Small intestine (tissue), 7 donors: Measurements from ENCODE around the gene SEPTIN11. TPM values are rescaled to one million over a fixed set of nuclear protein-coding genes. Genes with fewer than 3 reads are reported as not detected.

Source experiments
- DNase-seq, 2 donors: peaks; one replicate each; pipeline versions ENCODE4 v3.0.0 to v3.0.0-alpha.2; 2013
- FAIRE-seq: peaks from 2 replicates; lab custom pipeline; 2012; peaks lifted over from hg19 to GRCh38; lab: Jason Lieb, UNC
- H3K27ac ChIP-seq, 3 donors: one replicate each; pipeline ENCODE4 v1.5.1; 2013; ENCODE audit warnings: low read length in 2 of 3, mild to moderate bottlenecking in 2 of 3, control low read depth in 1 of 3, inconsistent platforms in 1 of 3, low read depth in 1 of 3, moderate library complexity in 1 of 3
- H3K27me3 ChIP-seq, 3 donors: one replicate each; pipeline ENCODE4 v1.6.1; 2013; ENCODE audit warnings: low read length in 3 of 3, inconsistent platforms in 1 of 3; ENCODE audit not compliant: control insufficient read depth in 3 of 3, insufficient read depth in 3 of 3
- H3K36me3 ChIP-seq, 3 donors: one replicate each; pipeline ENCODE4 v1.6.1; 2013; ENCODE audit warnings: low read length in 3 of 3, inconsistent platforms in 1 of 3, low read depth in 1 of 3, mild to moderate bottlenecking in 1 of 3, moderate library complexity in 1 of 3; ENCODE audit not compliant: control insufficient read depth in 3 of 3, insufficient read depth in 2 of 3
- H3K4me1 ChIP-seq, 3 donors: one replicate each; pipeline ENCODE4 v1.6.1; 2013; ENCODE audit warnings: low read length in 2 of 3, inconsistent platforms in 1 of 3, low read depth in 1 of 3, mild to moderate bottlenecking in 1 of 3, moderate library complexity in 1 of 3; ENCODE audit not compliant: control insufficient read depth in 3 of 3, insufficient read depth in 2 of 3
- H3K4me3 ChIP-seq, 3 donors: one replicate each; pipeline ENCODE4 v1.5.1; 2013; ENCODE audit warnings: low read length in 3 of 3, control low read depth in 1 of 3, inconsistent platforms in 1 of 3, low read depth in 1 of 3, mild to moderate bottlenecking in 1 of 3, moderate library complexity in 1 of 3
- H3K9me3 ChIP-seq, 2 donors: one replicate each; pipeline ENCODE4 v1.6.1; 2013; ENCODE audit warnings: low read depth in 1 of 2, low read length in 1 of 2; ENCODE audit not compliant: control insufficient read depth in 2 of 2, insufficient read depth in 1 of 2
- WGBS, 3 donors: extraction: QIAGEN DNeasy Blood & Tissue Kit; methylation state at CpG; one replicate each; pipeline ENCODE4 v1.1.7; 2013; 5-methylcytosine and 5-hydroxymethylcytosine counted together
- polyA plus RNA-seq, 4 donors: library from polyadenylated mRNA; stranded (reverse) in 3 of 4; unstranded in 1 of 4; fragments of 200-250 nt in 3 of 4; fragments of 120-200 nt in 1 of 4; gene quantifications; one replicate each; pipeline versions ENCODE4 v1.2.1 to v1.2.3, GENCODE V29; 2013
- donor health status: healthy with polysubstance abuse.
- donor health status: control.
- donor health status: control.
- donor health status: Bipolar disorder and iron deficiency.
- donor health status: healthy.

SEPTIN11 gene
- polyA plus RNA-seq, 4 donors: 19.0 to 56.0 (median 27.1) TPM

- no peak overlapping the region for H3K4me3 ChIP-seq
- DNase-seq: no peak
- no peaks in the 10 kb centered on the region for H3K9me3 ChIP-seq
- no peaks in the 10 kb centered on the region for H3K27me3 ChIP-seq
- H3K27ac ChIP-seq: peak overlapping the region in 2 of 3 donors; percentile 0 to 69
- WGBS, 3 donors: 57 to 68% (median 65%) methylated on average over 5 of the region's 5 CpGs
- H3K36me3 ChIP-seq: peaks cover 0 to 4% (median 0%) of the 10 kb centered on the region in 3 donors
- H3K4me1 ChIP-seq: peaks cover 11 to 25% (median 16%) of the 10 kb centered on the region in 3 donors
- FAIRE-seq: no peak
Measured at GRCh38 chr4:76987153-76987591, 37.6 kb downstream of the SEPTIN11 start.

- DNase-seq: no peak
- FAIRE-seq: no peak
- Histone ChIP-seq H3K36me3 (peaks cover 0 to 4% (median 0%) of the 10 kb centered on the region in 3 donors), H3K4me1 (peaks cover 11 to 25% (median 15%) of the 10 kb centered on the region in 3 donors), H3K9me3 (no peaks in the 10 kb centered on the region), H3K27ac (peak overlapping the region in 1 of 3 donors; percentile 45), H3K4me3 (no peak overlapping the region), H3K27me3 (no peaks in the 10 kb centered on the region)
- 35 to 38% (median 36%) methylated on average over 4 of the region's 4 CpGs for WGBS, 3 donors
Measured at GRCh38 chr4:76987685-76988084, 38.1 kb downstream of the SEPTIN11 start.

GRCh38 chr4:76989391-76990061 is 40.0 kb downstream of the SEPTIN11 start:
- Histone ChIP-seq H3K4me1 (peaks cover 7 to 18% (median 17%) of the 10 kb centered on the region in 3 donors), H3K9me3 (no peaks in the 10 kb centered on the region), H3K4me3 (no peak overlapping the region), H3K27me3 (no peaks in the 10 kb centered on the region), H3K27ac (no peak overlapping the region), H3K36me3 (peaks cover 0 to 4% (median 1%) of the 10 kb centered on the region in 3 donors)
- DNase-seq (peak in 1 of 2 donors; percentile 47), FAIRE-seq (no peak)
- WGBS, 3 donors: 77 to 92% (median 78%) methylated on average over 13 of the region's 13 CpGs

GRCh38 chr4:76990288-76991080 is 40.9 kb downstream of the SEPTIN11 start:
- peaks cover 0 to 4% (median 1%) of the 10 kb centered on the region in 3 donors for H3K36me3 ChIP-seq
- no peaks in the 10 kb centered on the region for H3K27me3 ChIP-seq
- FAIRE-seq (no peak), DNase-seq (no peak)
- peaks cover 3 to 19% (median 9%) of the 10 kb centered on the region in 3 donors for H3K4me1 ChIP-seq
- no peak overlapping the region for H3K27ac ChIP-seq
- H3K9me3 ChIP-seq: no peaks in the 10 kb centered on the region
- WGBS, 3 donors: 91 to 94% (median 93%) methylated on average over 12 of the region's 12 CpGs
- no peak overlapping the region for H3K4me3 ChIP-seq

GRCh38 chr4:76991161-76991660 is 41.7 kb downstream of the SEPTIN11 start:
- Histone ChIP-seq H3K4me3 (no peak overlapping the region), H3K9me3 (no peaks in the 10 kb centered on the region), H3K27ac (no peak overlapping the region), H3K27me3 (no peaks in the 10 kb centered on the region), H3K4me1 (peaks cover 2 to 19% (median 3%) of the 10 kb centered on the region in 3 donors), H3K36me3 (peaks cover 0 to 4% (median 1%) of the 10 kb centered on the region in 3 donors)
- WGBS, 3 donors: 90 to 100% (median 100%) methylated on average over 1 of the region's 1 CpG
- no peak for FAIRE-seq
- DNase-seq: no peak

- no peaks in the 10 kb centered on the region for H3K9me3 ChIP-seq
- FAIRE-seq (no peak), DNase-seq (peak in 1 of 2 donors; percentile 52)
- H3K4me1 ChIP-seq: peaks cover 0 to 4% (median 0%) of the 10 kb centered on the region in 3 donors
- H3K4me3 ChIP-seq: no peak overlapping the region
- H3K27ac ChIP-seq: peak overlapping the region in 1 of 3 donors; percentile 46
- H3K27me3 ChIP-seq: no peaks in the 10 kb centered on the region
- H3K36me3 ChIP-seq: peaks cover 5 to 24% (median 12%) of the 10 kb centered on the region in 3 donors
- WGBS, 3 donors: 76 to 81% (median 78%) methylated on average over 10 of the region's 10 CpGs
Measured at GRCh38 chr4:76993787-76994641, 44.5 kb downstream of the SEPTIN11 start.

- Histone ChIP-seq H3K4me3 (no peak overlapping the region), H3K9me3 (no peaks in the 10 kb centered on the region), H3K27ac (no peak overlapping the region), H3K27me3 (no peaks in the 10 kb centered on the region), H3K36me3 (peaks cover 5 to 21% (median 12%) of the 10 kb centered on the region in 3 donors), H3K4me1 (peaks cover 0 to 4% (median 0%) of the 10 kb centered on the region in 3 donors)
- WGBS, 3 donors: 83 to 93% (median 92%) methylated on average over 1 of the region's 1 CpG
- no peak for DNase-seq
- FAIRE-seq: no peak
Measured at GRCh38 chr4:76995776-76996175, 46.2 kb downstream of the SEPTIN11 start.
